GM21526 (cell line): ENCODE measurements around the gene ZNF598.

Experiments used
- ATAC-seq: cut with Tn5 transposase; IDR thresholded peaks from one replicate; pipeline ENCODE4 v1.9.1; 2021; ENCODE audit warnings: moderate library complexity; ENCODE audit not compliant: unreplicated experiment, low FRiP score

Gene ZNF598

DNA sequence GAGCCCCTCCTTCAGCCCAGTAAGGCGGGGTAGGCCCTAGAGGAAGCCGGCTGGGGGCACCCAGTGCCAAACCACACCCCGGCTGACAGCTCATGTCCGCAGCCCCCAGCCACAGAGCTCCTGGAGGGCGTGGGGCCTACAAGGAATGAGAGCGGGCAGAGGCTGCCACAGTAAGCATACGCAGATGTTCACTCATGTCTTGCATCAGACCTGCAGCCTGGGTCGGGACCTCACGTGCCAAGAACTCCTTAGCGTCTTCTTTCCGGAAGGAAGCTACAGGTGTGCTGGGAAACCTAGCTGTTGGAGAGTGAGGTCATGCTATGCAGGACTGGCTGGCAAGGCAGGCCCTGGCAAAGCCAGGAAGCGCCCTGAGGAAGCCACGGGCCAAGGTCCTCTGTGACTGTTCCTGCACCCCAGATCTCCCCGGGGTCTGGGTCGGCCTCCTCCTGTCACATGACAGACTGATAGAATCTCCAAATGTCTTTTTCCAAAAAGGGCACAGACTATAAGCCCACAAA lies 1.6 kb downstream of the ZNF598 start:
- no peak for ATAC-seq

GRCh38 chr16:2007081-2007836 lies 2.4 kb downstream of the ZNF598 start:
- no peak for ATAC-seq

- no peak for ATAC-seq
Measured at GRCh38 chr16:2006317-2006716, 3.3 kb downstream of the ZNF598 start.

DNA sequence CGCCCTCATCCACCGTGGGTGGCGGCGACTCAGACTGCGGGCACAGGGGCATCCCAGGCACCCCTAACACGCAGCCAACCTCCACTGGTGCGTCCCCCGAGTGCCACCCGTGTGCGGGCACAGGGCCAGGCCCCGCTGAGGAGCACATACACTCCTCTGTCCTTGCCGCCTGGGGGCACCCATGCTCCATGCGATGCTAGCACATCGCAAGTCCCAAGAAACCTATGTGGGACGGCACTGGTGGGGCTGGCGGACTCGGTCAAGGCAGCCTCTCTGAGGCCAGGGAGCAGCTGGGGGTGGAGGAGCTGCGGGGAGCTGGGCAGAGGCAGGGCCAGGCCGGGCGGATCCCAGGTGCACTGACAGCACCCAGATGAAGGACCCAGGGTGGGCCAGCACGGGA lies 4.0 kb downstream of the ZNF598 start:
- no peak for ATAC-seq

DNA sequence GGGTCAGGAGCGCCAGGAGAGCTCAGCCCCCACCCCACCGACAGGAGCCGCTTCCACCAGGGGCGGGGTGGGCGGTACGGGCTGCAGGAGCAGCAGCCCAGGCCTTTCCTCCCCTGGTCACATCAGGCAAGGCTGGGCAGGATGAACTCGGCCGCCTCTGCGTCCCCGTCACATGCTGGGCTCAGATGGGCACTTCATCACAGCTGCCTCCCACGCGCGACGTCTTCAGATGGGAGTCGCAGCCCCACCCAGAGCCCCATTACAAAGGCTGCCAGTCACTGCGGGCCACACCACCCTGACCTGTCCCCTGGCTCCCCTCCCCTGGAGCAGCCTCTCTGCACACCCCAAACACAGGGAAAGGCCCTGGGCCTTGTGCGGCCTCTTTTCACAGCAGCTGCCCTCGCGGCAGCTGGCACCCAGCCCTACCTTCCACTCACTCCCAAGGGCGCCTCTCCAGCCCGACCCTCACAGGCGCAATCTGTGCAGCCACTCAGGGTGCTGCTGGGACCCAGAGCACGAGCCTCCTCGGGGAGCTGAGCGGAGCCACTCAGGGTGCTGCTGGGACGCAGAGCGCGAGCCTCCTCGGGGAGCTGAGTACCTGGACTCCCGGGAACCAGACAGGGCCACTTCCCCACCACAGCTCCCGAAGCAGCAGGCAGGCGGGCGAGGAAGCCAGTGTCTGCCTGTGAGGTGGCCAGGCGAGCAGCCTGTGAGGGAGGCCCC lies 4.7 kb downstream of the ZNF598 start:
- ATAC-seq: no peak

DNA sequence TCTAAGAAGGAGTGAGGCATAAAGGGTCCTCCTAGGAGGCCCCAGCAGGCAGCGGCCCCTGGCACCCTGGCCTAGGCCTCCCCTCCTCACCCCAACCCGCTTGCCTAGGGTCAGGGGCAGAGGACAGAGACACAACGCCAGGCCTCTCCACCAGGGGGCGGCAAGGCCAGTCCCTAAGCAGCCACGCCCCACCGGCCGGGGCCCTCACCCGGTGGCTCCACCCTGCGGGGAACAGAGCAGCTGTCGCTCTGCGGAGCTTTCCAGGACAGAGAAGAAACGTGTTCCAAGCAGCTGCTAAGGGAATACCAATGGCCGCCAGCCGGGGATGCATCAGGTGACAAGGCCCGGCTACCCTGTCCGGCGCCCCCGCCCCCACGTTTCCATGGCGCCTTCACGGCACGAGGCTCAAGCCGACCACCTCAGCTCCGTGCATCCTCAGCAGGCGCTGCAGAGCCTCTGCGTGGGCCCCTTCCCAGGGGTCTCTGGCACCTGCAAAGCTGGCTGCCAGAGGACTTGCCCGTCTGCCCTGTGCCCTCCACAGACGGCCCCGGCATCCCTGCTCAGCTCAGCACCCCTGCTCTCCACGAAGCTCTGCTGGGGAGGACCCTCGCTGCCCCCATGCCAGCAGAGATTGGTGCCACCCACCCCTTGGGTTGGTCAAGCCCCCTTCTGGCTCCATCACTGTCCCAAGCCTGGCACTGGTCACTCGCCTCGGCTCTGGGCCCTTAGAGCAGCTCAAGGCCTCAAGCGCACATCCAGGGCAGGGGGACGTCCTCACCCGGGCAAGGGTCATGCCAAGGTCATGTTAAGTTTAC lies 5.6 kb downstream of the ZNF598 start:
- no peak for ATAC-seq

DNA sequence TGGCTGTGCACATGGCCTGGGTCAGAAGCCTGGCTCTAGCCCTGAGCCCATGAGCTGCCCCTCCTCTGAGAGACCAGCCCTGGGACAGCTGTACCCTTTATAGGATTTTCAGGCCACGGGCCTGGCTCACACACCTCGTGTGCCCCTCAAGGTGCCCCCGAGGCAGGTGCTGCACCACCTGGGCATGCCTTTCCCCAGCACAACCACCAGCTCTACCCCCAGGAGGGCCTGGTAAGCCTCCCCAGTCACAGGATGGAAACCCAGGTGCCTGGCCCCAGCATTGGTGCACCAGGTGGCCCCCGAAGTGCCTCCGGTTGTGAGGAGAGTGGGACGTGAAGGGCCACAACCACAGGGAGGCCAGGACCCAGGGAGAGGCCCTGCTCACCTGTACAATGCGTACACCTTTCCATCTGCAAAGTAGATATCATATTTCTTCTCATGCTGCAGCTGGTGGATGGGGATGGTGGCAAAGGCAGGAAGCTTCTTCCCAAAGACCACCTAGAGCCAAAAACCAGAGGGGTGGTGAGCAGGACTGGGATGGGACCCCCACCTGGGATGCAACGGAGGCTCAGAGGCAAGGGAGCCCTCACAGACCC lies 6.3 kb downstream of the ZNF598 start:
- ATAC-seq: no peak

DNA sequence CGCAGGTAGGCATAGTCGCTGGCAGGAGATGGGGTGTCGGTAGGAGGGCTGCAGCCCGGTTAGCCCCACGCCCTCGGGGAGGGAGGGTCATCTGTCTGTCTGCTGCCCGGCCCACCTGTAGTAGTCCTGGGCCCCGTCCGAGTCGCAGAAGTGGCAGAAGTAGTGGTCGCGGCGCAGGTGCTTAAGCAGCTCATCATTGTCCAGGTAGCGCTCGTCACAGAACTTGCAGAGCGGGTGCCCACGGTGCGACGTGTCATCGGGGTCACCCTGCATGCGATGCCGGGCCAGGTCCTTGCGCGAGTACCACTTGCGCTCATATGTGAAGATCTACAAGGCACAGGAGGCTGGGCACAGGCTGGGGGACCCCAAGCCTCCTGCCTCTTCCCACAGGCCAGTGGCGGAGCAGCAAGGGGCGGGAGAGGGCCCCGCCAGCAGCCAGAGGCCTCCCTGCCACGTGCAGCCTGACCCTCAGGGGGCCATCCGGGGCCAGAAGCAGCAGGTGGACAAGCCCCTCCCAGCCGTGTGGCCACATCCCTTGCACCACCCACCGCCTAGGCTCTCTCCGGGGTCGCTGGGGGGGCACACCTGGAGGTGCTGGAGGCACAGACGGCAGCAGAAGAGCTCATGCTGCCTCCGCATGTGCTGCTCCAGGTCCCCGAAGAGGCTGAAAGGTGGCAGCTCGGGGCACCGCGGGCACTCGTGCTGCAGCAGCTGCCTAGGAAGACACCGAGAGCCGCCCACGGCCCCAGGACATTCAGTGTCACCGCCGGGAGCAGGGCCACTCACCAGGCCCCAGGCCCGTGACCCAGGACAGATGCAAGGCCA lies 7.0 kb downstream of the ZNF598 start:
- no peak for ATAC-seq

DNA sequence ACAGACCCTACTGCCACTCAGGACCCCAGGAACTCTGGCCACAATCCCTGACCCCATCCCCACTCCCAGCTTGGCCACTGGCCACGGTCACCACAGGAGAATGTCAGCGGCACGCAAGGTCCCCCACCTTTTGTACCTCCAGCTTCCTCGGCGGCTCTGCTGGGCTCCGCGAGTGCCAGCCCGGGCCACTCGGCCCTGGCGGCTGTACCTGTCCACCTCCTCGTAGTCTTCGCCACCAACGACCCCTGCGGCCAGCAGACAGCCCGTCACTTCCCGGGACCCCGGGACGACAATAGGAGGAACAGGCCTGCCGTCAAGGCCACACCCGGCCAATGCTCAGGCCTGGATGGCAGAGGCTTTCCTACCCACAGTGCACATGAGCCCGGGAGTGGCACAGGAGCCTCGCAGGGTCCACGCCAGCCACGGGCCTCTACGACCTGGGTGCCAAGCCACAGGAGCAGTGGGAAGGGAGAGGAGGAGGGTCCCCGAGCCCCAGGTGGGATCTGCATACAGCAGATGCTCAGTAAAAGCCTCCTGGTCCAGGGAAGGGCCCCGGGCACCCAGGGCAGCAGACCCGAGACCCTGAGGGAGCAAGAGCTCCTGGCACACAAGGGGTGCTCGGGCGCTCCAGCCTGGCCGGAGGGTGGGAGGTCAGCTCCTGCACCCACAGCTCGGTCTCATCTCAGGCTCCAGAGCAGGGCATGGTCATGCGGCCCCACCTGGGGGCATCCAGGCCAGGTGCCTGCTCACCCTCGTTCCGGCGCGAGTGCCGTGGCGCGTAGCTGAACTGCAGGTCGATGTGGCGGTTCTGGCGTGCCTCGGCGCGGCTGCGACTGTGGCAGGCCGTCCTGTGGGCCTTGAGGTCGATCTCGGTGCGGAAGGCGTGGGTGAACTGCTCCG lies 7.9 kb downstream of the ZNF598 start:
- ATAC-seq: no peak

- ATAC-seq: no peak
Measured at GRCh38 chr16:2001035-2001434, 8.6 kb downstream of the ZNF598 start.

DNA sequence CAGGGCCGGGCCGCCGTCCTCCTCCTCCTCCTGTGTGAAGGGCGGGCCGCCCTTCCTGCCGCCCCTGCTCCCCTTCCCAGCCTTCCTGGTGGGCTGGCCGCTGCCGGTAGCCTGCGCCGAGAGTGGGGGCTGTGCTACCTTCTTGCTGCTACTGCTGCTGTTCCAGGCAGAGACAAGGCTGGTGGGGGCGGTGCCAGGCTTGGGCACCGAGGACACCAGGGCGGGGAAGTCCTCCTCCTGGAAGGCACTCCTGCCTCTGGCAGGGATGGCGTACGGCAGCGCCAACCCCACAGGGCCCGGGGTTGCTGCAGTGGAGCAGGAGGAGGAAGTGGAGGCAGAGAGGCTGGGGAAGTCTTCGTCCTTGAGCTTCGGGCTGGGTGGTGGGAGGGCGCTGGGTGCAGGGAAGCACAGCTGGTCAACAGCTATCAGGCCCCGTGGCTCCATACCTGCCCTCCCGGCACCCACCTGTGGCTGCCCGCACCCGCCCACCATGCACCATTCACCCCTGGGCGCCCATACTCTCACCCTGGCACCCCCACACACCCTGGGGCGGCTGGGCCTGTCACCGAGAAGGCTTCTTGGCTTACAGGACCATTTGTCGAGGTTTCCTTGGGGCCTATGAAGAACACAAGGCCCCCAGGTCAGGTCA lies 9.6 kb downstream of the ZNF598 start:
- ATAC-seq: no peak

DNA sequence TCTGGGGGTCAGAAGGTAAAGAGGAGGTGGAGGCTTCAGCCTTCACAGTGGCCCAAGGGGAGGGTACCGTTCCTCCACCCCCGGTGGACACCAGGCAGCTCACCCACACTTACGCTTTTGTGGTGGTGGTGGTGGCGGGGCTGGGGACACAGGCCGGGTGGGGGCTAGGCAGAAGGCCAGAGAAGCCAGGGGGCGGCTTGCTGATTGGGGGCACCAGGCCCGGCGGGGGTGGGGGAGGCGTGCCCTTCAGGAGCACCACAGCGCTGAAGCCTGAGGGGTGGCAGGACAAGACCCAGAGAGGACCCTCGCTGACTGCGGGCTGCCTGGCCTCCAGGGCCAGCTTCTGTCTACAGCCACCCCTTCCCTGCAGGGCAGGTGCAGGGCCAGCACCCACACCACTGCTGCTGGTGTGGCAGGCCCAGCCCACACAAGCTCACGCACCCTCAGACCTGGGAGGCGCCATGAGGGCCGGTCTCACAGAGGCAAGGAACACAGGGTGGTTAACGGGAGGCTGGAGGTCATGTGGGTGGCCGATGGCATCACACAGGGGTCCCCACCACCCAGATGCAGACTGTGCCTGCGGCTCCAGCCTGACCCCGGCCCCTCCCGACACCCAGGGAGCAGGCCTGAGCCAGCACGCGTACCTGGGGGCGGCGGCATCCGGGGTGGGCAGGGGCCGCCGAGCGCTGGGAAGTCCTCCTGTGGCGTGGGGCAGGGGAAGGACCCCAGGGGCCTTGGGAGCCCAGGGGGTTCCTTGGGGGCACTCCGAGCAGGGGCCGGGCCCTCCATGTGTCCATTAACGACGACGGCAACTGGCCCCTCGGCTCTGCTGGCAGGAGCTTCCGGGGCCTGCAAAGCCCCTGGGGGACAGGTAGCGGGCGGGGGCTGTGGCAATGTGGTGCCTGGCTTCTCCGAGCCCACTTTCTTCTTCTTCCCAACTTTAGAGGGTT lies 10.5 kb downstream of the ZNF598 start:
- no peak for ATAC-seq

DNA sequence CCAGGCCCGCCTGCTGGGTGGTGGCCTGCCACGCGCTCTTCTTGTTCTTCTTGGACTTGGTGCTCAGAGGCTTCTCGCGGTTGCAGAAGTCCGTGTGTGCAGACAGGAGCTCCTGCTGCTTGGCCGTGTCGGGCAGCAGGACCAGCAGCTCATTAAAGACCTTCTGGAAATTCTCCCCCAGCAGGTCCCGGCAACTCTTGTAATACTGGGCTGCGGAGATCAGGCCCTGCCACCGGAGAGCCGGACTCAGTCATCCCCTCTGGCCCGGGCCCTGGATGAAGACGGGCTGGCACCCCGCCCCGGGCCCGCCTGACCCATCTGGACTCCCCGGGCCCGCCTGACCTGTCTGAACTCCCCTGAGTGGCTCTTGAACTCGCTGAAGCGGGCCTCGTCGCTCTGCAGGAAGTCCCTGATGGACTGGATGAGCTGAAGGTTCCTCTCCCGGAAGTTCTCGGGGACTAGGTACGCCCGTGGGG lies 11.2 kb downstream of the ZNF598 start:
- ATAC-seq: no peak

GRCh38 chr16:1997494-1998359 lies 11.9 kb downstream of the ZNF598 start:
- no peak for ATAC-seq

DNA sequence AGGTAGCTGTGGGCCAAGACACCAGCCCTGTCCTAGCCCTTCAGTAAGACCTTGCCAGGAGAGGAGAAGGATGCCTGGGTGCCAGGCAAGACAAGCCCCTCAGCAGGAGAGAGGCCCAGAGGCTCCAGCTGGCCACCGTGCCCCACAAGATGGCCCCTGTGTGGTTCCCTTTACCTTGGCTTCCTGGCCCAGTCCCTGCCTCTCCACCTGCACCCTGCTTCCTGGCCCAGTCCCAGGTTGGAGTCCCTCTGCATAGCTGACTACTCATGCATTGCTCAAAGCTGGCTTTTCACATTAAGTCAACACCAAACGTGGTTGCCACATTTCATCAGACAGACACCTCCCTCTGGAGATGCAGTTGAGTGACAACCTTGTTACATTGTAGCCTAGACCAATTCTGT lies 15.9 kb downstream of the ZNF598 start:
- no peak for ATAC-seq

GRCh38 chr16:1992704-1993317 lies 16.8 kb downstream of the ZNF598 start:
- no peak for ATAC-seq
